ENCODE measurements around the gene PRRG2.

The PRRG2 gene

DNA sequence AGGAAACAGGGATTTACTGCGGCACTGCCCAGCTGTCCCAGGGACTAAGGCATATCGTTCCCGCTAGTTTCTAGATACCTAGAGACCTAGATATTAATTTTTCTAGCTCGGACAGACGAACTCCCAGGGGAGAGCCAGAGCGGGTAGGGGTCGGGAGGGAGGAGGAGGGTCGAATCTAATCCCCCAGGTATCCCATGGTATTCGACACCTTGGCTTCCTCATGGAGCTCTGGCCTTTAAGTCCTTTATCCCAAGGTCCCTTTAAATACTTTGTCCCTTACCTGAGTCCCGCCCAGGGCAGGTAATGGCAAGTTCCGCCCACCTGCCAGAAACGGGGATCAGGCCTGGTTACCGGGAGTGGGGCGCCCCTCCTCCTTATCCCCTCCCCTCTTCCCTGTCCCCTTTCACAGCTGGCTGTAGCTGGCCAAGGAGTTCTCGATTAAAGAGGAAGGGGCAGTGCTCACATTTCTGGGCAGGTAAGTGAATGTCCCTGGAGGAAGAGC lies at the start of gene PRRG2:
PRRG2 (plus strand) TSS at position 310 of the 502 bp plus-strand sequence. CDS start 1,904 bp downstream, outside the sequence.
- no peak for DNase-seq

GRCh38 chr19:49533551-49534488 lies 47.3 kb upstream of the PRRG2 start:
- DNase-seq, result peak; percentile 82 to 87

DNA sequence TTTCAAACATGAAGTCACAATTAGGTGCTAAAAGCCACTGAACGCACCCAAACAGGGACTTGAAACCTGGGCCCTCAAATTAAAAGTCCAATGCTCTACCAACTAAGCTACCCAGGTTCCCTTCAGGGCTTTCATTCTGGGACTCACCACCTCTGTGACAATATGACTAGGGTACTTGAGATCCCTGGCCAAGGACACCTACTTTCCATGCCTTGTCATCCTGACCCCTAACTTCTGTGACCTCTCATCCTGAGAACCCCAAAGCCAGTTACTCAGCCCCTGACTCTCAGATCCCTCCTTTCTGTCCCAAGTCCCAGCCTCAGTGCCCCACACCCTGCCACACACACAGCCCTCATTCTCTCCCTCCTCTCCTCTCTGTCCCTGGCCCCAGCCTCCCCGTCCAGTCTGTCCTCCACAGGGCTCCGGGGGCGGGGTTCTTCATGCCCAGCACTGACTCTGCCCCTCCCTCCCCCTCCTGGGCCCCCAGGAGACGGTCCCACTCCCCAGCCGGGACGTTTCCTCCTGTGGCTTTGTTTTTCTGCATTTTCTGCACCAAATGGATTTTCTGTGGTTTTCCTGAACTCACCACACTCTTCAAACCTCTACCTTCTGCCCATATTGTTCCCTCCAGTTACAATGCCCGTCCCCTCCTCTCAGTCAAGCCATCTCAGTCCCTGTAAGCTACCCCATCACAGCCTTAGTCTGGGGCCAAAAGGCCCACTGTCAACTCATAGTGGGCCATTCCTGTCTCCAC lies 46.3 kb upstream of the PRRG2 start:
- DNase-seq, result no peak

- no peak for DNase-seq
Measured at GRCh38 chr19:49536921-49537462, 44.1 kb upstream of the PRRG2 start.

DNA sequence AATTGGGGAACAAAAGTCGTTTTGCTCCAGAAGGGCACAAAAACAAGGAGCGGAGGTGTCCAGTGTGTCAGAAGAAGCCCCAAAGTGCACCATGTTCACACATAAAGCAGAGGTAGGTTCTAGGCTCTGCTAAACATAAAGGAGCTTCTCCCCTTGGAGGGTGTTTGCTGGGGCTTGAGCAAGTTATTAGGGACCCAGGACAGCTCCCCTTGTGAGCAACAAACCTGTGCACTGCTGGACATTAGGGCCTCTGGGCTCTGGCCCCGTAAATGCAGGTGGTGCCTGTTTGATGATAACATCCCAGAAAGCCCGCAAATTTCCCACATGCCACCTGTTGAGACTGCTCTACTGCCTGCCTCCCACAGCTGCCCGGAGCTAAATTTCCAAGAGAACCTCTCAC lies 42.5 kb upstream of the PRRG2 start:
- no peak for DNase-seq

DNA sequence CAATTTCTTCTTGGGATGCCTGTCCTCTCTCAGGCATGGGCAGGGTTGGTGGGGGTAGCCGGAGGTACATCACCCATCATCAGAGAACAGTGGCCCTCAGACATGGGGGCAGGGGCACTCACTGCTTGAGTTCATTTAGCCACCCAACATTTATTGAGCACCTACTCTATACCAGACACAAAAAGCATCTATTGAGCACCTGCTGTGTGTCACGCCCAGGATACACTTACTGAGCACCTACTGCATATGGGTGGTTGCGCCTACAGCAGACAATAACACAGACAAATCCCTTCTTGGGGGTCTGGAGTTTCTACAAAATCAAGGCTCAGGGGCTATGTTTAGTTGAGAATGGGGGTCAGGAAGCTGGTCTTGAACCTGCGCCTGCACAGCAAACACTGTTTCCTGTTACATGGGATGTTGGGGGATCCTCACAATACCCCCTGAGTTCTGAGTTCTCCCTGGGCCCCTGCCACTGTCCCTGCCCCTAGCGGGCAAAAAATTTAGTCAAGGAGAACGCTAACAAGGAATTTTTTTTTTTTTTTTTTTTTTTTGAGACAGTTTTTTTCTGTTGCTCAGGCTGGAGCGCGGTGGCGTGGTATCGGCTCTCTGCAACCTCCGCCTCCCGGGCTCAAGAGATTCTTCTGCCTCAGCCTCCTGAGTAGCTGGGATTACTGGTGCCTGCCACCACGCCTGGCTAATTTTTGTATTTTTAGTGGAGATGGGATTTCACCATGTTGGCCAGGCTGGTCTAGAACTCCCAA lies 41.7 kb upstream of the PRRG2 start:
- no peak for DNase-seq

DNA sequence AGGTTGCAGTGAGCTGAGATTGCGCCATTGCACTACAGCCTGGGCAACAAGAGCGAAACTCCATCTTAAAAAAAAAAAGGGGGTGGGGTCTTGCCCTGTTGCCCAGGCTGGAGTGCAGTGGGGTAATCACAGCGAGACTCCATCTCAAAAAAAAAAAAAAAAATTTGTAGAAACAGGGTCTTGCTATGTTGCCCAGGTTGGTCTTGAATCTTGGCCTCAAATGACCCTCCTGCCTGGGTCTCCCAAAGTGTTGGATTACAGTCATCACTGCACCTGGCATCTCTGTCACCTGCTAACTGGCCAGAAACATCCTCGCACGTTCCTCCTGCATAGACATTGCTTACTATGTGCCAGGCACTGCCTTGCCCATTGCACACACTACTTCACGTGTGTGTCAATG lies 39.2 kb upstream of the PRRG2 start:
- DNase-seq, result no peak

- no peak for DNase-seq
Measured at GRCh38 chr19:49542446-49542845, 38.7 kb upstream of the PRRG2 start.

- no peak for DNase-seq
Measured at GRCh38 chr19:49543032-49543431, 38.1 kb upstream of the PRRG2 start.

DNA sequence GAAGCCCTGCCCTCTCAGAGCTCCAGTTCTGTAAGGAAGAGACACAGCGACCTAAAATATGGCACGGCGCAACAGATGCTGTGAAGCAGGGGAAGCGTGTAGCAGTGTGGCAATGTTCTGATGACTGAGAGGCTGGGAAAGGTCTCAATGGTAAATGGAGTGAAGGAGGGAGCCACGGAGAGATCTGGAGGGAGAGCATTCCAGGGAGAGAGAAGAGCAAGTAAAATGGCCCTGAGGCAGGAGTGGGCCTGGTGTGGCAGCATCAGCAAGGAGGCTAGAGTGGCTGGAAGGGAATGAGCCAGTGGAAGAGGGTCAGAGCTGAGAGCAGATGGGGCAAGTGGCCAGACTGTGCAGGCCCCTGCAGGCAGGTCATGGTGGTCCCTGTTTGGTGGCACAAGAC lies 37.0 kb upstream of the PRRG2 start:
- no peak for DNase-seq

DNA sequence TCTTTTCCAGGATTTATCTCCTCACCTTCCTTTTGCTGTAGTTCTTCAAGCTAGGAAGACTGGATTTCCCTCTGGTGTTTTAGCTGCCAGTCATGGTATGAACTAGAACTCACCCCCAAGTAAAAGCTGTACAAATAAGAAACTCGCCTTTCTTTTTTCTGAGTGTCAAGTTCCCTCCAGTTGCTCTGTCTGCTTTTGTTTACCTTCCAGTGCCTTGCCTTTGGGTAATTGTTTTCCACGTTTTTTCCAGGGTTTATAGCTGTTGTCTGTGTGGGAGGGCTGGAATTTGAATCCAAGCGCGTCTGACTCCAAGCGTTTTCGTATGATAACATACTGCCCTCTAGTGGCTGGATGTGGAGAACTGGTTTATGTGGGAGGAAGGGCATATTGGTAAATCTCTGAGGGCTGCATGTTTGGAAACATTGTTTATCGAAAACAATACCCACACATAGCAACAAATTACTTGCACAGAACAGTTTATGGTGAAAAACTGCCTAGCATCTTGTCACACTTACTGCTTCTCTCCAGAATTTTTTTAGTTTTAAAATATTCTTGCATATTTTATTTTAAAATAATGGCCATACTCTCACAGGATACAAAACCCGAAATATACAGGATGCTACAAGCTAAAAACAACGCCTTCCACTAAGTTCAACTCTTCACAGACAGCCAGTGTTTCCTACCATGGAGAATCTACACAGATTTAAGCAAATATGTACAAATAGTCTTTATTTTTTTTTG lies 34.1 kb upstream of the PRRG2 start:
- DNase-seq, result peak; percentile 68 to 85

DNA sequence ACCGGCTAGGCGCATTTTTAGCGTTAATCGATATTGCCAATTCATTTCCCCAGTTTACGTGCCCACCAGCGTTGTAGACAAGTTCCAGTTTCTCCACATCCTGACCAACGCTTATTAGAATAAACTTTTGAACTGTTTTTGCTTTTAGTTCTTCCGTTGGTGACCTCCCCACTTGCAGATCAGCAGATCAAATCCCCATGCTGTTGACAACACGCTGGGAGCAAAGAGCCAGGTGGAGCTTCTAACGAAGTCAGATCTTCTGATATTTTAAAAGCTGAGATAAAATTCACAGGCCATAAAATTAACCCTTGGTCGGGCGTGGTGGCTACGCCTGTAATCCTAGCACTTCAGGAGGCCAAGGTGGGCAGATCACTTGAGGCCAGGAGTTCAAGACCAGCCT lies 32.1 kb upstream of the PRRG2 start:
- DNase-seq, result no peak

DNA sequence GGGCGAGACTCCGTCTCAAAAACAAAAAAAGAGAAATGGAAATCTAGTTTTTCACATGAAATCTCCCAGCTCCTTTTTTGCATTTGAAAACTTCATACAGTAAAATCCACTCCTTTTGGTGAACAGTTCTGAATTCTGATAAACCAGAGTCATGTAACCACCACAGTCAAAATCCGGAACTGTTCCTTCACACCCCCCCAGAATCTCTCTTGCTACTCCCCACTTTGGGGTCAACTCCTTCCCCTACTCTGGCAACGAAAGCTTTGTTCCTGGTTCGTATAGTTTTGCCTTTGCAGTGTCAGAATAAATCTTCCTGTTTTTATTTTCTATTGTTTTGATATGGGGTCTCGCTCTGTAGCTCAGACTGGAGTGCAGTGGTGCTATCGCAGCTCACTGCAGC lies 29.6 kb upstream of the PRRG2 start:
- DNase-seq, result no peak

DNA sequence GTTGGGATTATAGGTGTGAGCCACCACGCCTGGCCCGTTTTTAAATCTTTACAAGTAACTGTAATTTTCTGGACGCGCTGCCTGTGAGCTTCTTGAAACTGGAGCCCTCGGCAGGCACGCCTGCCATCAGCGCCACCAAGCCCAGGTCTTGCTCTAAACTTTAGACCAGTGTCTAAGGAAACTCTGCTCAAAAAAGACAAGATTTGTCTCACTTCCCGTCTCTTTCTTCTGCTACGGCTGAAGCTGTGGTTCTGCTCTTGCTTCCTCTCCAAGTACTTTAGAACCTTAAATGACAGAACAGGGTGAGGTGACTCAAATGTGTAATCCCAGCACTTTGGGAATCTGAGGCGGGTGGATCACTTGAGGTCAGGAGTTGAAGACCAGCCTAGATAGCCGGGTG lies 28.4 kb upstream of the PRRG2 start:
- DNase-seq, result peak in 1 of 2 donors; percentile 57

DNA sequence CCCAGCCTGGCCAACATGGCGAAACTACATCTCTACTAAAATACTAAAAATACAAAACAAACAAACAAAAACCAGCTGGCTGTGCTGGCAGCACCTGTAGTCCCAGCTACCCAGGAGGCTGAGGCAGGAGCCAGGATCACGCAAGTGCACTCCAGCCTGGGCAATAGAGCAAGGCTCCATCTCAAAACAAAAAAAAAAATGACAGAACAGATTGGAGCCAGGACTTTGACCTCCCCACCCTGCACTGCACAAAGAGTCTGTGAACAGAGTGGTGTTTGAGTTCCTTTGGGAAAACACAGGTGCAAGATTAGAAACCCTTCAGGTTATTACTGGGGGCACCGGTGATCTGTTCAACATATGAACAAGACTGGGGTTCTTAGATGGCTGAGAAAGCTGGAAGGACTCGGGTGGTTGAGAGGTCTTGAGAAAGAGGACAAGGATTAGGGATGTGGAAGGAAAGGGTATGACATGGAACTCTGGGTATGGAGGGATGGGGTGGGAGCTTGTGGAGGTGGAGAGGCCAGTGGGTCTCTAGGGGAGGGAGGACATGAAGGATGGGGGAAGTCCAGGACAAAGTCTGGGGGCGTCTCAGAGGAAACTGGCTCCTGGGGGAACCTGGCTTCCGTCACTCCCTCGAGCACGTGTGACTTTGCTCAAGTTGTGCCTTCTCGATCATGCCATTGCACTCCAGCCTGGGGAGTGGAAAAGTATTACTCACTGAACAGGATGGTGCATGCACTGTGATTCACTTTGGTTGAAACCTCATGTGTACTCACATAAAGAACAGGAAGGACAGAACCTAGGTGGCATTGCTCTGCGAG lies 27.5 kb upstream of the PRRG2 start:
- peak in 1 of 2 donors; percentile 36 for DNase-seq

DNA sequence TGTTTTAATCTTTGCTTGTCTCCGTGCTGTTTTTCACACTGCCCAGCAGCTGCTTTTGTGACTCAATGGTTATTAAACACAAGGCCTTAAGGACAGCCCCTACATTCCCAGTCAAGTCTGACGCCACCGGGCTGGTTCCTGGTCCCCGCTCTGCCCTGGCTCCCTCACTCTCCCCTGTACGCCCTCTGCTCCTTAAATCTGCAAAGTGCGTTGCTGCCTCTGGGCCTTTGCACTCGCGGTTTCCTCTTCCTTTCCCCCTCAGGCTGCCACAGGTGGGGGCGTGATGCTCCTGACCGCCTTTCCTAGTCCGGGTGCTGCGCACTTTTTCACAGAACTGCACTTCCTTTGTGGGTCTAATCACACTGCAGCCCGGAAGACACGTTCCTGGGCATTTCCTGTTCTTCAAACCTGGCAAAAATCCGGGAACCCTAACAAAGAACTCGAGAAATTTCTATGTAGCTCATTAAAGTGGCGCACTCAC lies 26.4 kb upstream of the PRRG2 start:
- peak; percentile 74 to 83 for DNase-seq

DNA sequence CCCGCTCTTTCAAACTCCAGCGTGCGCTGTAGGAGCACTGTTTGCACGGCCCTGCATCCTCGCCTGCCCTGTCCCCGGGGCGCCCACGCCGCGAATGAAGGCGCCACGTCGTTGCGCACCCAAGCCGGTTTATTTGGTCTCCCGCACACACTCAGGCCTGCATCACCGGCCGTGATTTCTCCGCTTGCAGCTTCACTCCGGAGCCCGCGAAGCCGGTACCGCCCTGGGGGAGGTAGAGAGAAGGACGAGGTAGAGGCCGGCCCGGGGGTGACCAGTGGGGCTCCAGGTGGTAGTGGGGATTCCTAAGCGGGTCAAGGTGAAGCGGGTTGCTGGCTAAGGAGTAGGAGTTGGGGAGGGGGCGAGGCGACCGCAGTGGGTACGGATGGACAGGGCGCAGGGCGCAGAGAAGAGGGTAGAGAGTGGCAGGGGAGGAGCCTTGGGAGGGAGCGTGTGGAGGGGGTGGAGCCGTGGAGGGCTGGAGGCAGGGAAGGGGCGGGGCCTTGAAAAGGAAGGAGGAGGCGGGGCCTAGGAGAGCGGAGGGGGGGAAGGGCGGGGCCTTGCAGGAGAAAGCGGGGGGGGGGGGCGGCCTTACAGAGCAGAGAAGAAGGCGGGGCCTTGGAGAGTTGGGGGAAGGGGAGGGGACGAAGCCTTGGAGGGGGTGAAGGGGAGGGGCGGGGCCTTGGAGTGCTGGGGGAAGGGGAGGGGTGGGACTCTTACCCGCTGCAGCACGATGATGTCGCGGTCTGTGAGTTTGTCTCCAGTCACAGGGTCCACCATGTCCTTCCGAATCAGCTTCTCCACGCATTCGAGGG lies 25.3 kb upstream of the PRRG2 start:
- peak; percentile 83 to 87 for DNase-seq

GRCh38 chr19:49556412-49557398 lies 24.4 kb upstream of the PRRG2 start:
- peak in 1 of 2 donors; percentile 49 for DNase-seq

All from CD4-positive, alpha-beta T cell treated with Interferon alpha-2 for 1 hour (primary cell).